Uterus (tissue), 4 donors: ENCODE data around the gene DUOX2. TPM values are rescaled to one million over a fixed set of nuclear protein-coding genes. Genes with fewer than 3 reads are reported as not detected.

Experiments
- DNase-seq, 2 donors: peaks; one replicate each; pipeline ENCODE4 v3.0.0-alpha.2; 2019 to 2020
- H3K27ac ChIP-seq, 2 donors: fragments of 200-600 bp; sonication (generic); 1 replicate in 1 of 2; 2 replicates in 1 of 2; pipeline ENCODE4 v1.5.1; 2016 to 2018
- H3K27me3 ChIP-seq, 2 donors: fragments of 200-600 bp; sonication (generic); one replicate each; pipeline ENCODE4 v1.5.1; 2018 to 2019; ENCODE audit warnings: control low read depth in 1 of 2
- H3K36me3 ChIP-seq, 2 donors: fragments of 200-600 bp; sonication (generic); one replicate each; pipeline ENCODE4 v1.5.1; 2019; ENCODE audit warnings: control low read depth in 1 of 2
- H3K4me1 ChIP-seq, 2 donors: fragments of 200-600 bp; sonication (generic); one replicate each; pipeline ENCODE4 v1.5.1; 2018 to 2019; ENCODE audit warnings: control low read depth in 1 of 2
- H3K4me3 ChIP-seq, 2 donors: fragments of 200-600 bp; sonication (generic); 1 replicate in 1 of 2; 2 replicates in 1 of 2; pipeline ENCODE4 v1.5.1; 2018 to 2019; ENCODE audit warnings: mild to moderate bottlenecking in 1 of 2
- H3K9me3 ChIP-seq, 2 donors: fragments of 200-600 bp; sonication (generic); one replicate each; pipeline ENCODE4 v1.5.1; 2019; ENCODE audit warnings: control low read depth in 1 of 2
- CTCF ChIP-seq, 4 experiments: fragments of 200-600 bp in 2 of 4; fragments of 450-650 bp in 2 of 4; sonication (generic) in 2 of 4; IDR thresholded peaks; one replicate each; pipeline ENCODE4 v1.5.1; 2016 to 2019; ENCODE audit warnings: antibody characterized with exemption in 4 of 4, mild to moderate bottlenecking in 2 of 4, moderate library complexity in 1 of 4
- POLR2A ChIP-seq, 2 donors: fragments of 450-650 bp; IDR thresholded peaks; one replicate each; pipeline ENCODE4 v1.6.1; 2016; ENCODE audit warnings: antibody characterized with exemption in 2 of 2, mild to moderate bottlenecking in 1 of 2, moderate library complexity in 1 of 2
- intact Hi-C: fragments of 100-400 bp; cut with DNase I; formaldehyde crosslinking; loops from one replicate; pipeline ENCODE4 v1.15.1; 2023; ENCODE audit warnings: low total_unique reads
- total RNA-seq, 4 donors: library from RNA; depleted of rRNA in 3 of 4; stranded (reverse); fragments of >200 nt in 3 of 4; gene quantifications; one replicate each; pipeline versions ENCODE4 v1.1.0 to v1.2.4, GENCODE V29; 2014 to 2023
- donor health status: DM: yes; HTN: yes; CAD: no.

Gene DUOX2
- total RNA-seq, 4 donors from 2014 or later: under 0.01 to 0.70 (median under 0.01) TPM; not detected in 1

GRCh38 chr15:45117308-45118130 lies 3.5 kb upstream of the DUOX2 start:
- no peak for DNase-seq
- intact Hi-C loops: no loop called here

GRCh38 chr15:45116482-45117307 lies 2.7 kb upstream of the DUOX2 start:
- no peaks in the 10 kb centered on the region for H3K9me3 ChIP-seq
- intact Hi-C loops: no loop called here
- no peak for DNase-seq
- H3K36me3 ChIP-seq: no peaks in the 10 kb centered on the region
- TF ChIP-seq CTCF (IDR thresholded peaks at IDR 0.05) (no peak), POLR2A (IDR thresholded peaks at IDR 0.05) (no peak)
- peaks cover 10 to 32% of the 10 kb centered on the region in 2 donors for H3K27me3 ChIP-seq
- no peak overlapping the region for H3K4me3 ChIP-seq
- H3K27ac ChIP-seq: no peak overlapping the region
- peaks cover 0 to 12% of the 10 kb centered on the region in 2 donors for H3K4me1 ChIP-seq

More at GRCh38 chr15:45117308-45118130, 3.5 kb upstream of the DUOX2 start:
- no peaks in the 10 kb centered on the region for H3K36me3 ChIP-seq
- peaks cover 0 to 12% of the 10 kb centered on the region in 2 donors for H3K4me1 ChIP-seq
- H3K27me3 ChIP-seq: peaks cover 10 to 32% of the 10 kb centered on the region in 2 donors
- TF ChIP-seq CTCF (IDR thresholded peaks at IDR 0.05): no peak
- TF ChIP-seq POLR2A (IDR thresholded peaks at IDR 0.05): no peak
- no peak overlapping the region for H3K4me3 ChIP-seq
- H3K27ac ChIP-seq: no peak overlapping the region
- no peaks in the 10 kb centered on the region for H3K9me3 ChIP-seq

GRCh38 chr15:45116006-45116481 lies 2.1 kb upstream of the DUOX2 start:
- Histone ChIP-seq H3K27ac (no peak overlapping the region), H3K36me3 (no peaks in the 10 kb centered on the region), H3K4me3 (no peak overlapping the region), H3K27me3 (peaks cover 10 to 32% of the 10 kb centered on the region in 2 donors), H3K9me3 (no peaks in the 10 kb centered on the region), H3K4me1 (peaks cover 0 to 12% of the 10 kb centered on the region in 2 donors)
- no peak for DNase-seq
- TF ChIP-seq POLR2A (IDR thresholded peaks at IDR 0.05) (no peak), CTCF (IDR thresholded peaks at IDR 0.05) (no peak)
- intact Hi-C loops: no loop called here

GRCh38 chr15:45115312-45115820 lies 1.4 kb upstream of the DUOX2 start:
- H3K27me3 ChIP-seq: peaks cover 10 to 32% of the 10 kb centered on the region in 2 donors
- no peak for DNase-seq
- peaks cover 0 to 12% of the 10 kb centered on the region in 2 donors for H3K4me1 ChIP-seq
- no peaks in the 10 kb centered on the region for H3K9me3 ChIP-seq
- H3K27ac ChIP-seq: no peak overlapping the region
- intact Hi-C loops: no loop called here
- no peak overlapping the region for H3K4me3 ChIP-seq
- TF ChIP-seq POLR2A (IDR thresholded peaks at IDR 0.05): no peak
- TF ChIP-seq CTCF (IDR thresholded peaks at IDR 0.05): no peak
- H3K36me3 ChIP-seq: no peaks in the 10 kb centered on the region
